Forelimb muscle (tissue), 1 donor: ENCODE results near the gene MARCHF4. TPM values are rescaled to one million over a fixed set of nuclear protein-coding genes. Genes with fewer than 3 reads are reported as not detected.

Source experiments
- DNase-seq: peaks from one replicate; pipeline ENCODE4 v3.0.0-alpha.2; 2013; ENCODE audit warnings: low read depth
- polyA plus RNA-seq: library from polyadenylated mRNA; unstranded; fragments of 120-200 nt; gene quantifications from one replicate; pipeline ENCODE4 v1.2.1, GENCODE V29; 2013; ENCODE audit not compliant: insufficient read length

The MARCHF4 gene
- polyA plus RNA-seq, 1 donor = 0.04 TPM

- DNase-seq = no peak
Observed at GRCh38 chr2:216350214-216350791, 22.0 kb downstream of the MARCHF4 start.

DNA sequence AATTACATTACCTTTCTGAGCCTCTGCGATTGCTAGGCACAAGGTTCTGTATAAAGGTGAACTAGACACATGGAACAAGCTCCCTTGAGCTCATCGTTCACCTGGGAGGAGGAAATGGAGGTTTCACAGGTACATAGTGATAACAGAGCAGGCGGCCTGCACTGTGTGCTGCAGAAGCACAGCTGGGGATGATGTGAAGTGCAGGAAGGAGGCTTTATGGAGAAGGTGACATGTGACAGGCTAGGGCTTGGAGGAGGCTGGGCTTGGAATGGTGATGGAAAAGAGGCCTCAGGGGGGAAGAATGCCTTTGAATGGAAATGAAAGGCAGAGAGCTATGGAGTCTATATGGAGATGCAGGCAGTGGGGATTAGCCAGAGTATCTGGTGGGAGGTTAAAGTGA lies 22.9 kb downstream of the MARCHF4 start:
- no peak for DNase-seq

- DNase-seq = no peak
Observed at GRCh38 chr2:216348756-216349308, 23.5 kb downstream of the MARCHF4 start.

DNA sequence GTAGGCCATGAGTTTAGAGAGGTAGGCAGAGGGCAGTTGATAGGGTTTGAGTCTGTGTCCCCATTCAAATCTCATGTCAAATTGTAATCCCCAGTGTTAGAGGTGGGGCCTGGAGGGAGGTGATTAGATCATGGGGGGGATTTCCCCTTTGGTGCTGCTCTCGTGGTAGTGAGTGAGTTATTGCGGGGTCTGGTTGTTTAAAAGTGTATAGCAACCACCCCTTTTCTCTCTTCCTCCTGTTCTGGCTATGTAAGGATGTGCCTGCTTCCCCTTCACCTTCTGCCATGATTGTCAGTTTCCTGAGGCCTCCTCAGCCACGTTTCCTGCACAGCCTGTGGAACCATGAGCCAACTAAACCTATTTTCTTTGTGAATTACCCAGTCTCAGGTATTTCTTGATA lies 25.5 kb downstream of the MARCHF4 start:
- no peak for DNase-seq

GRCh38 chr2:216345846-216346245 lies 26.4 kb downstream of the MARCHF4 start:
- DNase-seq = no peak

DNA sequence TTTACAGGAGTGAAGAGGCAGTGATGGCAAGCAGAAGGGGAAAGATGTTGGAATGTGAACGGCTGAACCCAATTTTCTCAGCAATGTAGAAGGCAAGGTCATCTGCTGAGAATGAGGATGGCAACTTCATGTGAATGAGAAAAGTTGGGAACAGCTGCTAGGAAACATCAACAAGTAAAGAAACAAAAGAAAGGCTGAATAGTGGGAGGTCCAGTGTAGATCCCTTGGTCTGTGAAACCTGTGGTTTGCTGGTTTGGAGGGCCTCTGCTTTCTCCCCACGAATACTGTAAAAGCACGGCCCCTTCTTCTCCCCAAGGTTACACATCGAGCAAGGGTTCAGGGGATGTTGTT lies 27.4 kb downstream of the MARCHF4 start:
- DNase-seq = no peak

- DNase-seq = no peak
Observed at GRCh38 chr2:216344206-216344949, 27.9 kb downstream of the MARCHF4 start.

DNA sequence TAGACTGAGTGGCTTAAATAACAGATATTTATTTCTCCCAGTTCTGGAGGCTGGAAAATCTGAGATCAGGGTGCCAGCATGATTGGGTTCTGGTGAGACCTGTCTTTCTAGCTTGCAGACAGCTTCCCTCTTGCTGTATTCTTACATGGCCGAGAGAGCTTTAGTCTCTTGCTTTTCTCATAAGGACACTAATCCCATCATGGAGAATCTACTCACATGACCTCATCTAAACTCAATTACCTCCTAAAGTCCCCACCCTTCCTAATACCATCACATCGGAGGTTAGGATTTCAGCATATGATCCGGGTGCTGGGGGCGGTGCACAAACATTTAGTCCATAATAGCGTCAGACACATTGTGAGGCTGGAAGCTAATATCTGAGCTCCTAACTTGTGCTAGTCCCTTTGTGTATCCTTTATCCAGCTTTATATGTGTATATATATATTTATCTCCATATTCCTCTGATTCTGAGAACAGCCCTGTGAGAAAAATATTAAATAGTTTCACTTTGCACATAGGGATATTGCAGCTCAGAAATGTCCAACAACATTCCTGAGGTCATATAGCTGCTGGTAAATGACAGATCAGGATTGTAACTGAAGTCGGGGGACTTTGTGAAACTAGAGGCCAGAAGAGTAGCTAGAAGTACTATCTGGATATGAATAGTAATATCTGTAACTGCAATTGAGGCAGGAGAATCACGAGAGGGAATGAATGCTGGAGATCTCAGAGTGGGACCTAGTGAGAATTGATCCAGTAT lies 28.9 kb downstream of the MARCHF4 start:
- no peak for DNase-seq

- no peak for DNase-seq
Observed at GRCh38 chr2:216341121-216341520, 31.2 kb downstream of the MARCHF4 start.

DNA sequence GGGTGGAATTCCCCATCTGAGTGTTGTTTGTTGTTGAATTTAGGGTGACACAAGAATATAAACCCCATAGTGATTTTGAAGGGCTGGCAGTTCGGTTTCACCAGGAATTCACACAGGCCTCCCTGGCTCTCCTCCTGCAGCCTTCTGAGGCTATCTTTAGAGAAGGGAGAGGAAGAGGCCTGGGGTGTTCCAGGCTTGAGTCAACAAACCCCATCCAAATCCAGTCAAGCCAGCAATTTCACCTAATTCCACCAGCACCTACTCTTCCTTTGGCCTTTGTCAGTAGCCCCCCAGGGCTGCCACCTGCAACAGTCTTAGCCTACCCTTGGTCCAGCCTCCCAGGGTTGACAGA lies 32.0 kb downstream of the MARCHF4 start:
- no peak for DNase-seq

DNA sequence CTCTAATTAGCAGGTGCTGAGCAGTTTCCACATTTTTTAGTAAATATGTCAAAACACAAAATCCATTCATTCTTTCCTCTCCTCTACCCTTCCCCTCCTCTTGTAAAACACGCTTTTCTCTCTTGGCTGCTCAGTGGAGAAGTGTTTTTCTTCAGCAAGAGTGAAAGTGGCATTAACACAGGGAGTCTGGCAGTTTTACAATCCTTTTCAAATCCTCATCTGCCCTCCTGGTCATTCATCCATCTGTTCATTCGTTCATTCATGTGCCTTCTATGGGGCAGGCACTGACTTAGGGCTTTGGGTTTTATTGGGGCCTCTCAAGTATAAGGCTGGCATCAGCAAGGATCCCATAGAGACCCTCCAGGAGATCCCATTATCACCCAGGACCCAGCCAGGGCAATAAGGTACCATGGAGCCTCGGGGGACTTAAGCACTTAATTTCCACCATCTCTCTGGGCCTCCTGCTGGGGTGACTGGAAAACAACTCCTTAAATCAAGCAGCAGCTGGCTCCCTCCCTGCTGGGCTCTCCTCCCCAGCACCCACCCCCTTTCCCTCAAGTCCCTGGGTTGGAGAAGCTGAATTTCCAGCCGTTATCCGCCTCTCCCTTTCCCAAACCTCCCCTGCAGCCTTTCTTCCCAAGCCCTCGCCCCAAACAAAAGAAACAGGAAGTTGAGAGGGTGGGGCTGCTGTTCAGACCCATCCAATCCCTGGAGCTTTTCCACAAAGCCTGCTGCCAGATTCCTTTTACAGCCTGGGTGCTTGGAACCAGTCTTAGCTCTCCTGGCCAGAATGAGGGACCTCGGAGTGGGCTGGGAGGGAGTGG lies 32.6 kb downstream of the MARCHF4 start:
- DNase-seq = no peak

DNA sequence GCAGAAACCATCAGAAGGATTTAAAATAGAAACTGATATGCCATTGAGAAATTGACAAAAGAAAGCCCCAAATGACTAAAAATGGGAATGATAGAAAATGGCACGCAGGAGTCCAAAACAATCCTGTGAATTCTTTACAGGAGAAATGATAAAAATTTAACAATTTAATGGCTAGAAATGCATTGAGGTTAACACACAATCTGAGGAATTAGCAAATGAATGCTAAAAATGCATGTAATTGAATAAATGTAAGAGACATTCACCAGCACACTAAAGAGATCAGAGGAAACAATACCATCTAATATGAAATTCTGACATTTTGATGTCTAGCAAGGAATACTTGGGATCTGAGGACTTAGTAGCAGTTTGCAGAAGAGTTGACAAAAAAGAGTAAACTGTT lies 37.0 kb downstream of the MARCHF4 start:
- no peak for DNase-seq

DNA sequence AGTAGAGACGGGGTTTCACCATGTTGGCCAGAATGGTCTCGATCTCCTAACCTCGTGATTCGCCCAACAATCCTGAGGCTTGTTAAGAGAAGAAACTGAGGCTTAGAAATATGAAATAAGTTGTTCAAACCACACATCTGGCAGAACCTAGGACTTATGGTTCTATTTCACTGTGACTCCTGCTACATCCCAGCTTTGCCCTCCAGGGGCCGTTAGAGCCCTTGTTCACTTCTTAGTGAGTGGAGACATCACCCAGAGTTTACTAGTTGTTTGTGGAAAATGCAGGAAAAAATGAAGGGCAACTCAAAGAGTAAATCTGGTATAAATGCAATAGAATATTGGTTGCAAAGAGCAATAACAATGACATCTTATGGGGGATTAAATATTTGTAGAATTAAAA lies 43.9 kb downstream of the MARCHF4 start:
- no peak for DNase-seq

DNA sequence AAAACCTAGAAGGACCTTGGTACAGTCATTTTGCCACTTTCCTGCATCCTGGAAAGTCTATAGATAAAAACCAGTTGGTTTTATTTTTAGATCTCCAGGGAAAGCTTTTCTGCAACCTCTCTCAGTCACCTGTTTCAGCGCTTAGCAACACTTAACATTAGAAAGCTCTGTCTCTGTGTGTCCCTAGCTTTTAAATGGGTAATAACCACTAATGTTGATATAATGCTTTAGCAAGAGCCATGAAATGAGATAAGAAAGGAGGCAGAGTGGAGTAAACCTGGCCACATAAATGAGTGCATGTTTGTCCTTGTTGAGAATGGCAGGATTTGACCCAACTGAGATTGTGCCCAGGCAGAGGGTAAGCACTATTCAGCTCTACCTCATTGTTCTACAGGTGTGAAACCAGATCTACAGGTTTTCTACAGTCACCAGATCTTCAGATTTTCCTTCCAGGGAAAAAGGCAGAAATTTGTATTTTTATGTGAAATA lies 44.8 kb downstream of the MARCHF4 start:
- no peak for DNase-seq

Other genes starting within 250 kb of the MARCHF4 start
- 18.9 TPM for gene SMARCAL1, start 40.0 kb upstream of the MARCHF4 start, polyA plus RNA-seq
- 4,827 TPM for gene RPL37A, start 126.4 kb upstream of the MARCHF4 start, polyA plus RNA-seq